GM19395 (cell line): ENCODE data around the gene UTP11.

ENCODE experiments used
- ATAC-seq: cut with Tn5 transposase; IDR thresholded peaks from one replicate; pipeline ENCODE4 v1.9.1; 2021; ENCODE audit warnings: mild to moderate bottlenecking, moderate library complexity; ENCODE audit not compliant: unreplicated experiment

The UTP11 gene

DNA sequence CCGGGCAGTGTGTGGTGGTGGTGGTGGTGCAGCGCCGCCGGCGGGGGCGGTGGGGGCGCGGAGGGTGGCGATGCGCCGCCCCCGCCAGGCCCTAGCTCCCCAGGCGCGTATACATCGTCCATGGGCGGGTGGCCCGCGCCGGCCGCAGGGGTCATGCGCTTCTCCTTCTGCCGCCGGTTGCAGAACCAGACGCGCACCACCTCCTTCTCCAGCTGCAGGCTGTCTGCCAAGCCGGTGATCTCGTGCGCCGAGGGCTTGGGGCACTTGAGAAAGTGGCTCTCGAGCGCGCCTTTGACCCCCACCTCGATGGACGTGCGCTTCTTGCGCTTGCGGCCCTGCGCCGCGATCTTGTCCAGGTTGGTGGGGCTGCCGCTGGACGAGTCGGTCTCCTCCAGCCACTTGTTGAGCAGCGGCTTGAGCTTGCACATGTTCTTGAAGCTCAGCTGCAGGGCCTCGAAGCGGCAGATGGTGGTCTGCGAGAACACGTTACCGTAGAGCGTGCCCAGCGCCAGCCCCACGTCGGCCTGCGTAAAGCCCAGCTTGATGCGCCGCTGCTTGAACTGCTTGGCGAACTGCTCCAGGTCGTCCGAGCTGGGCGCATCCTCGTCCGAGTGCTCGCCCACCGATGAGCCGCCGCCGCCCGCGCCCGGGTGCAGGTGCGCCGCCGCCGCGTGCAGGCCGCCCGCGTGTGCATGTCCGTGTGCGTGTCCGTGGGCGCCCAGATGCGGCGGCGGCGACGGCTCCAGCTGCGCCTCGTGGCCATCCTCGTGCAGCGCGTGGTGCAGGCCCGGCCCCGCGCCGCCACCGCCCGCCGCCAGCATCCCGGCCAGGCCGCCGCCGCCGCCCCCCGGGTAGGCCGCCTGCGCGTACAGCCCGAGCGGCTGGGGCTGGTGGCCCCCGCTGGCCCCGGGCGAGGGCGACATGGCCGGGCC lies 33.1 kb downstream of the UTP11 start:
- no peak for ATAC-seq

DNA sequence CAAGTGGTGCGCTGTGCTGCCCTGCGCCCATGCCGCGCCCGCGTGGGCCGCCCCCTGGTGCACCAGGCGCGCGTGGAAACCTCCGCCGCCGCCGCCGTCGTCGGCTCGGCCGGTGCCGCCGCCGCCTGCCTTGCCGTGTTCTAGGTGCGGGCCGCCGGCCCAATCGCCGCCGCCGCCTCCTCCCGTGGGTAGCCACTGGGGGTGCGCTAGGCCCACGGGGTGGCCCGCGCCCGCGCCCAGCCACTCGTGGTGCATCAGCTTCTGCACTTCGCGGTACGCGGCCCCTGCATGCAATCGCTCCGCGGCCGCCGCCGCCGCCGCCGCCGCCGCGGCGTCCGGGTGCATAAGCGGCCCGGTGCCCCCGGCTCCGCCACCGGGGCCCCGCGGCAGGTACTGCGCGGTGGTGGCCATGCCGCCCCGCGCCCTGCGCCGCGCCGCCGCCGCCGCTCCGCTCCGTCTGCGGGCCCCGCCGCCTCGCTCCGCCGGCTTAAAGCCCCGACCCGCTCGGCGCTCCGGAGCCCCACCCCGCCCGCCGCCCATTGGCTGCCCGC lies 33.9 kb downstream of the UTP11 start, which contains the start of gene POU3F1:
Gene POU3F1 (minus strand): TSS at position 461 of the 551 bp plus-strand sequence. CDS start 50 bp downstream, at position 411.
- no peak for ATAC-seq

DNA sequence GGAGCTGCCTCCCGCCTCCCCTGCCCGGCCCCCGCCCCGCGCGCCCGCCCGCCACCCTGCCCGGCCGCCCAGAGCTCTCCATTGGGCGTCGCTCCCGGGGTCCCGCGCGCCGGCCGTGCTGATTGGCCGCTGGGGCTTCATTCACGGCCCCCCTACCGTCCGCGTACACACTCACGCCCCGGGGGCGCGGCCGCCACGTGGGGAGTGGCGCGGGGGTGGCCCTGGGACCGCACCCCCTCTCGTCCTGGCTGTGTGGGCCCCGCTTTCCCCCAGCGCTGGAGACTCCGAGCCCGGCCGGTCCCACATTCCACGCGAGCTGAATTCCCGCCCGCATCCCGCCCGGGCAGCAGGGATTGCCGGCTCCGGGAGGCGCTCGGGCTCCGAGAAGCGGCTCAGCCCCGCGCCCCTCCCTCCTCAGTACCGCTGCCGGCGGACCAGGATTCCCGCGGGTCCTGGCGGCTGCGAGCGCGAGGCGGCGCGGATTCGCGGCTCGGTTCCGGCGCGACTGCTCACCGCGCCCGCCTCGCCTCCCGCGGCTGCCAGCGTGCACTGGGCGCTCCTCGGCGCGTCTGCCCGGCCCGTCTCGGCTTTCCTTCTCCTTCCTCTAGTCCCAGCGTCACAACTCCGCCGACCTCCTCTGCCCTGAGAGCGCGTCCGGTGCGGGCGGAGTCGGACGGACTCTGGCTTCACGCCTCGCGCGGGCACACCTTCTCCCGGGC lies 34.5 kb downstream of the UTP11 start:
- peak; percentile 64 for ATAC-seq

DNA sequence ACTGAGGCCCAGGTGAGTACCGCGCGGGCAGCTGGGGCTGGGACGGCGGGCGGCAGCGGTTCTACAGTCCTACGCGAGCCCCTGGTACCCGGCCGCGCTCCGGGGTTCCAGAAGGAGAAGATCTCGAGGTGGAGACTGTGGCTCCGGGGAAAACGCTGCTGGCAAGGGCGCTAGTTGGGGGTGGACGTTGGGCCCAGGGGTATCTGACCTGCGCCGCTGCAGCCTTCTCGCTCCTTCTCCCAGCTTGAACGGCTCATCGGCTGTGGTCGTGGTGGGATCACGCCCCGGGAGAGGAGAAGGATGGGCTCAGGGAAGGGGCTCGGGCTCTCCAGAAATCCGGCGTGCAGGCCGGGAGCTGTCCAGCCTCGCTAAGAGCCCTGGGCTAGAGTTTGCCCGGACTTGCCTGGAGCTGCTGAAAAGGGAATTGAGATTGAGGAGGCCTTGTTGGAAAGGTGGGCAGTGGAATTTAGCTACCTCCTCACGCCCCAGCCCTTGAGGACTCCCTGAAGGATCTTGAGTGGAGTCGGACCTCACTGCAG lies 35.1 kb downstream of the UTP11 start:
- ATAC-seq: no peak

DNA sequence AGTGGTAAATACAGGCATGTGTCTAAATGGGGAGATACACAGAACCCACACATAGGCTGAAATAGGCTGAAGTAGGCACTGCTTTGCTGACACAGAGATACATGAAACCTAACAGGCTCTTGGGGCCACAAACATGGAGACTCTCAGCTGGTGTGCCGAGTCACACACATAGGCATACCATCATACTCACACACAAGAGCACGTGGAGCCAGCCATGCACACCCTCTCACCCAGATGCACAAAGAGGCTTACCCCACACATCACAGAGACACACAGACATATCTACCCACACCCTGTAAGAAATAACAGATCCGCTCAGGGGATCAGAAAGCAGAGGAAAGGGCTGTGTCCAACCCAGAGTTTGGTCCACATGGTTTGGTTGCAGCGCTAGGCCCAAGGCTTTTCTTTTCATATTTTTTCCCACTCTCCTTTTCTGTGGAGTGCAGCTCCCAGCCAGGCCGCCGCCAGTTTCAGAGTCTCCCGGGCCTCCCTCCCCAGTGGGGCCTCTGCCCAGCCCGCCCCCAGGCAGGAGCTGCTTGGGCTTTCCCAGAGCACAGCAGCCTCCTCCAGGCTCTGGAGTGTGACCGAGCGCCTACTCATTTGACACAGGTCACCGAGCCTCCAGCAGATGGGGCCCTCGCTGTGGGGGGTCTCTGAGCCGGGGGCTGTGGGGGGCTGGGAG lies 38.0 kb downstream of the UTP11 start:
- ATAC-seq: no peak

DNA sequence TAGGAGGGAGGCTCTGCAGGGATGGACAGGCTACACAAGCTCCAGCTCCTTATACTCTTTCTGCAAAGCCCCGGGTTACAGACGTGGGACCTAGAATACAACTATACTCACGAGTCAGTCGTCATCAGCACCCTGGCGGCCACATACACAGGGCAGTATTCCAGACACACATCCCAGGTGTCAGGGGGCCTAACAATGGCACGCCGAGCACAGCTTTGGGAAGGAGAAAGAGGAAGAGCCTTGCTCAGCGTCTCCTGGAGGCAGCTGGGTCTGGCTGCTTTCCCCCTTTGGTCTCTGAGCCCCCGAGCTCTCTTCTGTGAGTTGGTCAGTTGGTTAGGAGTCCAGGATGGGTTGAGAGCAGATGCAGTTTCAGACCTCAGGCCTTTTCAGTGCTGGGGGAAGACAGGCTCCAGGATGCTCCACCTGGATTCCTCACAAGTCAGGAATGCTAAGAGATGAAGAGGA lies 38.6 kb downstream of the UTP11 start:
- ATAC-seq: no peak

DNA sequence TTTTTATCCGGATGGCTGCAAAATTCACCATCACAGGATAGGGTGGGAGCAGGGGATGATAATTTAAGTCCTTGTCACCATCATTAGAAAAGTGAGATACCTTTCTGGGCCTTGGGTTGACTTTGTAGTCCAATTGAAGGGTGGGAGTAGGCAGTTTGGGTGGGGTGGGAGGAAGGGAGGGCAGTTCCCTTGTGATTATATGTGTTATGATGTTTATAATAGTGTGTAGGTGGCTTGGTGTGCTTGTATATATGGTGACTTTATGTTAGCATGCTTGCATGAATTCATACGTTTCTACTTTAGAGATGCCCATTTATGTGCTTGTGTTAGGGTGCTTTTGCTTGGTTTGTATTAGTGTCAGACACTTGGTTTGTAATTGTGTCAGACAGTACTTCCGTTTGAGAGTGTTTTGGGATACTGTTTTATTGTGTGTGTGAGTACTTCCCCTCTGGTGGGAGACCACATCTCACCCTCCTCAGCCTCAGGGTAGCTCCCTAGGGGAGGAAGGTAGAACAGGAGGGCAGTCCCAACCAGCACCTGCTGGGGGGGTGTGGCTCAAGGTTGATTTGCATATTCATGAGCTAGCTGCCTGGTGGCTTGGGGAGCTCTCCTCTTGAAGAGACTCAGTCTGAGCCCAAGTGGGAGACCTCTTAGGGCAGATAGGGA lies 40.3 kb downstream of the UTP11 start:
- no peak for ATAC-seq

DNA sequence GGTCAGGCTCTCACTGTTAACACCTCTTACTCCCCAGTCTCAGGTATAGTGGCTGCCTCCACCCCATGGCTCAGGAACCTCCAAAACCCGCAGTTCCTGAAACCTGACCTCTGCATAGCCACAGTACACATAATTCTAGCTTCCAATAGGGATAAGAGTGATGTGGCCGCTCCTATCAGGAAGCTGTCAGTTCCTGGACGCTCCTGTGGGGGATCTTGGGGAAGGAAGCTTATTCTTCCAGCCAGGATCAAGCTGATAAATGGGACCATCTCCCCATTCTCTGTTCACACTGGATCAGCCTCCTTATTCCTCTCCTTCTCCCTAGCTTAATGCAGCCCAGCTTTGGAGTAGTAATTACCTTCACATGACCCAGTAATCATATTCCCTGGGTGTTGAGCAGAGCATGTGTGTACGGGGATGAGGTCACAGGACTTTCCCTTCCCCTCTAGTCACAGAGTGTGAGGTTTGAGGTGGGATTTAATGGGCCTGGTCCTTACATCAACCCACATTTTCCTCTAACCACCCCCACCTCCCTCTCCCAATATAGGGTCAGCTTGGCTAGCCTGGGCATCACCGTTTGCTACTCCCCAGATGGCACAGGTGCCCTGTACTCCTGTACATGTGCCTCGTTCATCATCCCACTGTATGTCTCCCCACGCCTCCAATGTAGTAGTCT lies 41.0 kb downstream of the UTP11 start:
- ATAC-seq: no peak

DNA sequence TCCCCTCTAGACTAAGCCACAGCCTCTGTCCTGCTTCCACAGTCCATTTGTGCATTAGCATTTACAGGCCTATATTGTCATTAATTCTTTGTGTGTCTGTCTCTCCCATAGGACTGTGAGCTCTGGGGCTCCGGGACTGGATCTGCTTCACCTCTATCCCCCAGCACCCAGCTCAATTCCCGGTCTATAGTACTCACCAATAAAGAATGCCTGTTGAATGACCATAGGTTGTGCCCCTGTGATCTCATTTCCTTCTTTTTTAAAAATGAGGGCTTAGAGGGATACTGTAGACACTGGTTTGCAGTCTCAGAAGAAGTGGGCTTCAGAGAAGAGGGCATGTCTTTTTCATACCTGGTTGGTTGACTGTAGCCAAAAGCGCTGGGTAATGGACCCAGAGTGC lies 42.9 kb downstream of the UTP11 start:
- ATAC-seq: no peak

DNA sequence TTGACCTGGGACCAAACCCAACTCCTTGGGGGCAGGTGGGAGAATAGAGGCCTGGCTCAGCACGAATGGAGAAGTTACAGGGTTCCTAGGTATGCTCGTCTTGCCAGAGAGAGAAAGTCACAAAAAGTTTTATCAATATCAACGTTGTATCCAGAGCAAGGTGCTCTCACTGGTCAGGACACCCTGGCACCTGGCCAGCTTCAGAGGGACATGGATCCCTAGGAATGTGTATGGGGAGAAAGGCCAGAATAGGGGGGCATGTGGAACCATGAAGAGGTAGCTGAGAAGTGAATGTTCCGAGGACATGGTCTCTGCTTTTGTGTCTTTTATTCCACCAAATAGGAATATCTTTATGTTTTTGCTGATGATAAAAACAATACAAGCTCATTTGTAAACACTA lies 43.4 kb downstream of the UTP11 start:
- no peak for ATAC-seq

DNA sequence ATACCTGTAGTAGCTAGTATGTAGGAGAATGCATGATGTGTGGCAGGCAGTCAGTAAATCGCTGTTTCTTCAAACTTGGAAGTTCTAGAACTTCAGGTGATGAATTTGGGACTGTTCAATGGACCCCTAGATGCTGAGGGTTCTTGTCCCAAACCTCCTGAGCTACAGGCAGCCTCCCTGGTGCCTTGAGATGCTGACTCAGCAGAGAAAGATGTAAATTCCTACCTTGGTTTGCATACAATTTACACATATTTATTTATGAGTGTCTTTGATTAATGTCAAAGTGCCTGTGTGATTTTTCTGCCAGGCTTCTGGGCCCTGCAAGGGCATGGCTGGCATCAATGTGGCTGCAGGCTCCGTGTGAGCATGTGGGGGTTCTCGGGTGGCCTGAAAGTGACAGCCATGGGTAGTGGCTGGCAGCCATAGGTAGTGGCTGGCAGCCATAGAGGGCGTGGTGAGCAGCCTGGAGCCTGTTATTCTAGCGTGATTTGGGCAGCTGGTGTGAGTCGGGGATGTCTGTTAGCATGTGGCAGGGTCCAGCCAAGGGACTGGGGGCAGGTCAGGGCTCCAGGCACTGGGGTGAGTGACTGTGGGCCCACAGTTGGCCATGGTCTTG lies 47.2 kb downstream of the UTP11 start:
- ATAC-seq: no peak

DNA sequence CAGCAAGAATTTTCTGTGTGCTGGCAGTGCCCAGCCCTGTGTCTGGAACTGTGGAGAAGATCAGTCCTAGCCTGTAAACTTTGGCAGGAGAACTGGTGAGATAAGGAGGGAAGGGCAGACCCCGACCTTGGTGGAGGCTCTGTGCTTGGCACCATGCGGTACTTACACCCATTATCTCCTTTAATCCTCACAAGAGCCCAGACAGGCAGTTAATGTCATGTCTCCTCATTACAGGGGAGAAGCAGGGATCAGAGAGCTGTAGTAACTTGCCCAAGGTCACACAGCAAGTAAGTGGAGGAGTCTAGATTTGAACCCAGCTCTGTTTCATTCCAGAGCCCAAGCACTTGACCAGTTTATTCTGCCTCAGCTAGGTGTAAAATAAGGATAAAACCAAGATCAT lies 48.0 kb downstream of the UTP11 start:
- ATAC-seq: no peak

DNA sequence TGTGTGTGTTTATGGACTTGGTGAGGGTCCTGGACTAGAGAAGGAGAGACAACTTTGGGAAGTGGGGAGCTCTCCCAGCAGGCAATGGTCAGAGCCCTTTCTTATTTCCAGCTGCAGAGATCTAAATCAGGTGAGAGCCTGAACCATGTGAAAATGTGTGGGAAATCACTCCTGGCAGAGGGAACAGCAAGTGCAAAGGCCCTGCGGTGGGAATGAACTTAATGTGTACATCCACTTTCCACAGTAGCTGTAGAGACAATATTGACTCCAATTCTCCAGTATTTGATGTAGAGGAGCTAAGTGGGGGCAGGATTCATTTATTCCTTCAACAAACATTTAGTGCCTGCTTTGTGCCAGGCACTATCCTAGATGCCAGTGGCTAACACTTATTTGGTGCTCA lies 48.8 kb downstream of the UTP11 start:
- no peak for ATAC-seq

DNA sequence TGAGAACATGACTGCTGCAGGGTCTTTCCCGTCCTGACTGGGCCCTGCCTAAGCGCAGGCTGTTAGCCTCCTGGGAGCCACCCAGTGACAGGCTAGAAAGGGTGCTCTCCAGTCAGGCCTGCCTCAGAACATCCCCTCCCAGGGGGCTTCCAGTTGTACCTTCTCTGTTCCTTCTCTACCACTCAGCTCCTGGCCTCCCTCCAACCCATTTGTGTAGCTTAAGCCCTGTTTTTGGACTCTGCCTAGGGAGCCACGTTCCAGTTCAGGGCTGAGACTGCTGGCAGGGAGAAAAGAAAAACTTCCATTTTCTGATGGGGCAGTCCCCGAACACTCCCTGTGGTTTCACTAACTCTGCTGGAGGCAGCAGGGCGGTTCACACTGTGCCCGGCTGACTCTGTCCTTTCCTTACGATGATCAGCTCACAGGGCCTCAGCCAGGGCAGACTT lies 49.4 kb downstream of the UTP11 start:
- peak; percentile 72 for ATAC-seq

DNA sequence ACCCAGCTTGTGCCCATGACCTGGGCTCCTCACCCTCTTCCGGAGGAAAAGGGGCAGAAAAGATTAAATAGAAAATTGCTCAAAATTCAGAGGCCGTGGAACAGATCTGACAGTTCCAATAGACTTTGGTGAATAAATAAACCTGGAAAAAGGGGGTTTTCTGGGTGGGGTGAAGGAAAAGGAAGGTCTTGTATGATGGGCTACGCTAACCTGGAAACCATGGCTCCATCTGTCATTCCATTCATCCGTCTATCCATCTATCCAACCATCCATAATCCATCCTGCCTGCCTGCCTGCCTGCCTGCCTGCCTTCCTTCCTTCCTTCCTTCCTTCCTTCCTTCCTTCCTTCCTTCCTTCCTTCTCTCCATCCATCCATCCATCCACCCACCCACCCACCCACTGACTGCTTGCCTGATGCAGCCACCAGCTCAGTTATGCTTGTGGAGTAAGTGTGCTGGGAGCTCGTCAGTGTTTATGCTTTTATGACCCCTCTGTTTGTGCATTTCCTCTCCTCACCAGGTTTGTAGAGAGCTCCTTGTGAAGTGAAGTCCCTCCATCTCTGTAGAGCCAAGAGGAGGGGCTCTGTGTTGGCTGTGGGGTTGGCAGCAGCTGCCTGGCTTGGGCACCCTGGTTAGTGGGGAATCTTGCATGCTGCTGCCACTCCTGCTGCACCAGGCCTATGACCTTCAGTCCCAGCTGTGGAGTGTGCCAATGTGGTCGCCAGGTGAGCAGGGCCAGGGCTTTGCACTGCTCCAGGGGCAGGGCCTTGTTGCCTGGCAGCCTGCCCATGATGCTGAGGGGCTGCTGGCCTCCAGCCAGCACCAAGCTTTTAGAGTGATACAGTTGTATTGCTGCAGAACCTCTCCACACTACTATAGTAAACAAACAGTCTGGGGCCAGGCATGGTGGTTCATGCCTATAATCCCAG lies 50.1 kb downstream of the UTP11 start:
- ATAC-seq: no peak

DNA sequence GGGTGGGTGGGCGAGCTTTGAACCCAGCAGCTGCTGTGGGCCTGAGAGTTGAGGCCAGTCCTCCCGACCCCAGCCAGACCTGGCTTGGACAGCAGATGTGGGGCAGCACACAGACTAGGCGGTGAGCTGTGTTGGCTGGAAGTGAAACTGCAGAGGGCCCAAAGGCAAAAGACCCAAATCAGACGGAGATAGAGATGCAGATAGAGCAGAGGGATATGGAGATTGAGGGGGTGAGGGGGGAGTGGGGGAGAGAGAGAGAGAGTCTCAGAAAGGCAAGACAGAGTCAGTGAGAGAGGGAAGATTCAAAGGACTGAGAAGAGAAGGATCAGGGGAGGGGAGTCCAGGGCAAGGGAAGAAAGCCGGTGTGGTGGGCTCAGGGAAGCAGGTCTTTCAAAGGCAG lies 51.1 kb downstream of the UTP11 start:
- no peak for ATAC-seq

DNA sequence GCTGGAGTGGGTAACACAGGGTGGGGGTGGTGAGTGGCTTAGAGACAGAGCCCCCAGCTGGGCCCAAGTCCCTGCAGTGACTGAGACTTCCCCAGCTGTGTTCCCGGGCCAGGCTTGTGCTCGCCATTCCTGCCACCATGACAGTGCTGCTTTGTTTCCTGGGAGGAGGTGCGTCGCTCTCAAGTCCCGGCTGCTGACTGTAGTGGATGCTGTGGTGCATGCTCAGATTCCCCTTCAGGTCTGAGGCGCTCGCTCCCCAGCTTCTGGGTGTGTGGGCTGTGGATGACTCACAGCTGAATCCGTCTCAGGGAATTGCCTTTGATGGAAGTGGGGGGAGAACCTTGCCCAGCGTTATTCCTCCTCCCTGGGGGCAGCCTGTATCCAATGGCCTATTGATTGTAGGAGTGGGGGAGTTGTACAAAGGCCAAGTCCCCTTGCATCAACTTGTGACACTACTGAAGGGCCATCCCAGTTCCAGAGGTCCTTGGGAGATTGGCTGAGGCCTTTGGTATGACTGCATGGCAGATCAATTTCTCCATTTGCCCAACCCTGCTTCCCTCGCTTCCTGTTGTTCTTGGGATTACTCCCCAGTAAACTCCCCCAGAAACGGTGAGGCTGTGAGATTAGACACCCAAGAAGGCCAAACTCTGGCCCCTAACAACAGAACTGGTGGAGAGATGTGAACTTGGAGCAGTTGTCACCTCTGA lies 51.8 kb downstream of the UTP11 start:
- ATAC-seq: no peak
